ENCODE measurements around the gene TM9SF2. TPM values are rescaled to one million over a fixed set of nuclear protein-coding genes. Genes with fewer than 3 reads are reported as not detected.

TM9SF2 gene
- total and polyA plus RNA-seq, 8 donors, result 129 to 155 (median 148) TPM

DNA sequence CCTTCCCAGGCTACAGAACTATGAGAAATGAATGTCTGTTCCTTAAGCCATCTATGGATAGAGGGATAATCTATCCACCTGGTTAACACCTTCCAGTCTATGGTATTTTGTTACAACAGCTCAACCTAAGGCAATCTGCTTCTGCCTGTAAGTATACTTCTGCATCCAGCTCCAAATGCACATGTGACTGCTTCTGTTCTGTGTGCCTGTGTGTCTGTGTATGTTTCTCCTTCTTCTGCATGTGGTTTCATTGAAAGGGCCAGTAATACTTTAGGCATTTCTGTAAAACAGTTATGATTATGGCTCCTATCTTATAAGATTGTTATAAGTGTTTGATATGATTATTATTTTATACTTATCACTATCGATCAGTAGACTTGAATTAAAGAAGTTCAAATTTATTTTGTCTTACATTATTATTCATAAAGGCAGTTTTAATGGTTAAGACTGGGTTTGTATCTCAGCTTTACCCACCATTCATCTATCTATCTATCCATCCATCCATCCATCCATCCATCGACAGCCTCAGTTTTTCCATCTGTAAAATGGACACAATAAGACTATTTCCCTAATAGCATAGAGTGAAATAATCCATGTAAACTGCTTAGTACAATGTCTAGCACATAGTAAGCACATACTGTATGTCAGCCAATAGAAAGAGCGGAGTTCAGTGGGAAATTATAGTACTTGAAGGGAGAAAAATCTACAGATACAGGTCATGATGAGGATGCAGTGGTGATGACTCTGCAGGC, 37.5 kb upstream of the TM9SF2 start:
- no peak overlapping the region for H3K4me3 ChIP-seq
- no peaks in the 10 kb centered on the region for H3K27me3 ChIP-seq
- H3K9me3 ChIP-seq, result no peaks in the 10 kb centered on the region
- peaks cover 0 to 21% of the 10 kb centered on the region in 2 donors for H3K4me1 ChIP-seq
- intact Hi-C loops (cut with DNase I), result no loop called here
- H3K27ac ChIP-seq, result peak overlapping the region in 1 of 2 donors; percentile 62
- no peak for ATAC-seq
- no peaks in the 10 kb centered on the region for H3K36me3 ChIP-seq
- TF ChIP-seq, protein P1, sequence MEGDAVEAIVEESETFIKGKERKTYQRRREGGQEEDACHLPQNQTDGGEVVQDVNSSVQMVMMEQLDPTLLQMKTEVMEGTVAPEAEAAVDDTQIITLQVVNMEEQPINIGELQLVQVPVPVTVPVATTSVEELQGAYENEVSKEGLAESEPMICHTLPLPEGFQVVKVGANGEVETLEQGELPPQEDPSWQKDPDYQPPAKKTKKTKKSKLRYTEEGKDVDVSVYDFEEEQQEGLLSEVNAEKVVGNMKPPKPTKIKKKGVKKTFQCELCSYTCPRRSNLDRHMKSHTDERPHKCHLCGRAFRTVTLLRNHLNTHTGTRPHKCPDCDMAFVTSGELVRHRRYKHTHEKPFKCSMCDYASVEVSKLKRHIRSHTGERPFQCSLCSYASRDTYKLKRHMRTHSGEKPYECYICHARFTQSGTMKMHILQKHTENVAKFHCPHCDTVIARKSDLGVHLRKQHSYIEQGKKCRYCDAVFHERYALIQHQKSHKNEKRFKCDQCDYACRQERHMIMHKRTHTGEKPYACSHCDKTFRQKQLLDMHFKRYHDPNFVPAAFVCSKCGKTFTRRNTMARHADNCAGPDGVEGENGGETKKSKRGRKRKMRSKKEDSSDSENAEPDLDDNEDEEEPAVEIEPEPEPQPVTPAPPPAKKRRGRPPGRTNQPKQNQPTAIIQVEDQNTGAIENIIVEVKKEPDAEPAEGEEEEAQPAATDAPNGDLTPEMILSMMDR (IDR thresholded peaks at IDR 0.05), result no peak
- no peak for DNase-seq

GRCh38 chr13:99464441-99464949, 36.8 kb upstream of the TM9SF2 start:
- no peak for DNase-seq
- TF ChIP-seq, protein P1 (IDR thresholded peaks at IDR 0.05), result no peak
- peak overlapping the region in 1 of 2 donors; percentile 62 for H3K27ac ChIP-seq

DNA sequence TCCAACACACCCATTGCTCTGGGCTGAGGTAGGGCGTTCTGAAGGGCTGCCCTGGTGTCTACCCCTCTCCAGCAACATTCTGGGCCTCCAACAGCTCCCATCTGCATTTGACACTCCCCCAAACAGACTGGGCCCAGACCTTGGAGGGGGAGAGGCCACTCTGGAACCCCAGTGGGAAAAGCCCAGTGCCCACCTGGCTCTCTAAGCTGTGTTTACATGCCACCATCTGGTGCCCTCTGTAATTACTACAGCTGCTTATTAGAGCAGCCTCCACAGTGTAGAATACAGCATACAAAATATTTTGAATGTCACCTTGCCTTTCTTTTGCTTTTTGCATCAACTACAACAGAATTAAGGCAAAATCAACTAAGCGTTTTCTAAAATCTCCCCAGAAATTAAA, 35.8 kb upstream of the TM9SF2 start:
- Histone ChIP-seq H3K4me3 (no peak overlapping the region), H3K4me1 (peaks cover 0 to 20% of the 10 kb centered on the region in 2 donors), H3K27ac (no peak overlapping the region), H3K36me3 (no peaks in the 10 kb centered on the region), H3K9me3 (no peaks in the 10 kb centered on the region), H3K27me3 (peaks cover 0 to 5% of the 10 kb centered on the region in 2 donors)
- ATAC-seq (no peak), DNase-seq (no peak)
- intact Hi-C loops (cut with DNase I), result no loop called here
- TF ChIP-seq, protein P1 (IDR thresholded peaks at IDR 0.05), result no peak

More at GRCh38 chr13:99464441-99464949, 36.8 kb upstream of the TM9SF2 start:
- Histone ChIP-seq H3K27me3 (peaks cover 0 to 5% of the 10 kb centered on the region in 2 donors), H3K4me3 (no peak overlapping the region), H3K36me3 (no peaks in the 10 kb centered on the region), H3K9me3 (no peaks in the 10 kb centered on the region), H3K4me1 (peaks cover 0 to 21% of the 10 kb centered on the region in 2 donors)
- intact Hi-C loops (cut with DNase I), result no loop called here
- peak; percentile 37 for ATAC-seq

DNA sequence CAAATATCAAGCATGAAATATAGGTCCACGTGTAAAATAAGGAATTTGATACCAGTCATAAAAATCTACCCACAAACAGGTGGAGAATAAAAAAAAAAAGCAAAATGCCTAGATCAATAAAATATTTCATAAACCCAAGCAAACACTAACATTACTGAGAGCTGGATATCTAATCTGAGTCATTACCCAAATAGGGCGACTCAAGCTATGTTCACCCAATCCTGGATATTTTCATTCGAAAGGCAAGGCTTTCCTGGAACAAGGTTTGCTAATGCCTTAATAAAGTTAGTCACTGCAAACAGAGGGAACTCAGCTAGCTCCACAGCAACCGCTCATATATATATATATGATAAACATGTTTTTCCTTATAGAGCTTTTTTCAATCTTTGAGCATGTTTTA, 33.5 kb upstream of the TM9SF2 start:
- ATAC-seq (peak; percentile 46), DNase-seq (no peak)
- H3K9me3 ChIP-seq, result no peaks in the 10 kb centered on the region
- H3K4me3 ChIP-seq, result no peak overlapping the region
- peaks cover 0 to 5% of the 10 kb centered on the region in 2 donors for H3K27me3 ChIP-seq
- H3K4me1 ChIP-seq, result peaks cover 0 to 14% of the 10 kb centered on the region in 2 donors
- TF ChIP-seq, protein P1 (IDR thresholded peaks at IDR 0.05), result no peak
- intact Hi-C loops (cut with DNase I), result no loop called here
- H3K36me3 ChIP-seq, result no peaks in the 10 kb centered on the region
- H3K27ac ChIP-seq, result no peak overlapping the region

- Histone ChIP-seq H3K4me1 (peaks cover 0 to 12% of the 10 kb centered on the region in 2 donors), H3K36me3 (no peaks in the 10 kb centered on the region), H3K27me3 (peaks cover 0 to 5% of the 10 kb centered on the region in 2 donors), H3K27ac (no peak overlapping the region), H3K9me3 (no peaks in the 10 kb centered on the region), H3K4me3 (no peak overlapping the region)
- intact Hi-C loops (cut with DNase I), result no loop called here
- DNase-seq, result no peak
- ATAC-seq, result no peak
- TF ChIP-seq, protein P1 (IDR thresholded peaks at IDR 0.05), result no peak
These were observed 32.2 kb upstream of the TM9SF2 start for GRCh38 chr13:99469041-99469440.
